ACHN (cell line): Measurements from ENCODE around the gene IYD.
A peak's percentile ranks its signal among the peaks of the same experiment; 100 is the strongest.

ENCODE experiments used
- DNase-seq: peaks from one replicate; pipeline ENCODE4 v3.0.0-alpha.2; 2015
- in situ Hi-C: cut with HindIII; loops from 2 replicates; pipeline ENCODE4 v1.10.0; 2017; ENCODE audit warnings: low sequenced_read_pairs, low pct_ligation_motif_present, low pct_unique_long_range_greater_than_20kb

IYD gene

GRCh38 chr6:150382171-150382570, 13.4 kb downstream of the IYD start:
- DNase-seq, result no peak
- in situ Hi-C loops, result no loop called here

GRCh38 chr6:150391414-150391813, 22.6 kb downstream of the IYD start:
- in situ Hi-C loops, result no loop called here
- no peak for DNase-seq

GRCh38 chr6:150391890-150392289, 23.1 kb downstream of the IYD start:
- in situ Hi-C loops, result no loop called here
- DNase-seq, result no peak

- DNase-seq, result no peak
- in situ Hi-C loops, result no loop called here
Measured at GRCh38 chr6:150392452-150393220, 23.8 kb downstream of the IYD start.

- in situ Hi-C loops, result no loop called here
- no peak for DNase-seq
Measured at GRCh38 chr6:150394053-150394898, 25.5 kb downstream of the IYD start.

- in situ Hi-C loops, result no loop called here
- DNase-seq, result no peak
Measured at GRCh38 chr6:150394899-150395295, 26.1 kb downstream of the IYD start.

GRCh38 chr6:150395388-150396009, 26.7 kb downstream of the IYD start:
- peak; percentile 61 for DNase-seq
- in situ Hi-C loops, result no loop called here

- DNase-seq, result peak; percentile 29
- in situ Hi-C loops, result no loop called here
Measured at GRCh38 chr6:150403458-150404246, 34.8 kb downstream of the IYD start.

GRCh38 chr6:150406948-150407347, 38.1 kb downstream of the IYD start:
- no peak for DNase-seq
- in situ Hi-C loops, result no loop called here

- in situ Hi-C loops, result no loop called here
- no peak for DNase-seq
Measured at GRCh38 chr6:150408842-150409241, 40.0 kb downstream of the IYD start.

- no peak for DNase-seq
- in situ Hi-C loops, result no loop called here
Measured at GRCh38 chr6:150409576-150410066, 40.8 kb downstream of the IYD start.

GRCh38 chr6:150410399-150410798, 41.6 kb downstream of the IYD start:
- in situ Hi-C loops, result no loop called here
- DNase-seq, result no peak

- DNase-seq, result no peak
- in situ Hi-C loops, result no loop called here
Measured at GRCh38 chr6:150410906-150411305, 42.1 kb downstream of the IYD start.

GRCh38 chr6:150412221-150412620, 43.4 kb downstream of the IYD start:
- in situ Hi-C loops, result no loop called here
- no peak for DNase-seq

- no peak for DNase-seq
- in situ Hi-C loops, result no loop called here
Measured at GRCh38 chr6:150413198-150413597, 44.4 kb downstream of the IYD start.

GRCh38 chr6:150413781-150414281, 45.0 kb downstream of the IYD start:
- no peak for DNase-seq
- in situ Hi-C loops, result no loop called here

GRCh38 chr6:150416128-150416527, 47.3 kb downstream of the IYD start:
- DNase-seq, result no peak
- in situ Hi-C loops, result no loop called here

GRCh38 chr6:150417250-150417649, 48.4 kb downstream of the IYD start:
- no peak for DNase-seq
- in situ Hi-C loops, result no loop called here
